Renal cortical epithelial cell (primary cell): ENCODE measurements around the gene SDK1. TPM values are rescaled to one million over a fixed set of nuclear protein-coding genes. Genes with fewer than 3 reads are reported as not detected.
"Not testable (repeated sequence)": the region's sequence is repeated elsewhere in the genome, so short reads cannot be mapped to it uniquely, and the experiment has no call there.

Experiments
- DNase-seq: peaks from one replicate; pipeline ENCODE4 v3.0.0-alpha.2; 2011; ENCODE audit warnings: low read depth
- total RNA-seq: library from RNA; depleted of rRNA; stranded (reverse); fragments of >200 nt; gene quantifications from 2 replicates; pipeline ENCODE4 v1.2.3, GENCODE V29; 2014

The SDK1 gene
- total RNA-seq, 1 donor from 2014 or later: 30.9 TPM

DNA sequence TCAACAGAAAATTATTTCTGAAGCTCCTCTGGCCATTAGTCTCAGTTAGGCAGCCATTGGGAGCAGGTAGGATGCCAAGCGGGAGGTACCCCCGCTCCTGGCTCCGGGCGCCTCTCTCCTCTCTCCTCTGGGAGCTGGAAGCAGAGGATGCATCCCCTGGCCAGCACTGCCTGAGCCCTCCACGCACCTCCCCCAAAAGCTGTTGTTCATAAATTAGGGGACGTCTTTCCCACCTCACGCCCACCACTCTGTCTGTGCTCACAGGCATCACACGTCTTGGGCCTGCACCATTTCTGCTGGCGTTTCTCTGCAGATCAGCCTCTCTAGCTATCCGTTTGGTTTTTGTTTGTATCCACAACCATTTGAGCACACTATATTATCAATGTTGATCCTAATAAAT lies 772.0 kb downstream of the SDK1 start:
- DNase-seq: no peak

DNA sequence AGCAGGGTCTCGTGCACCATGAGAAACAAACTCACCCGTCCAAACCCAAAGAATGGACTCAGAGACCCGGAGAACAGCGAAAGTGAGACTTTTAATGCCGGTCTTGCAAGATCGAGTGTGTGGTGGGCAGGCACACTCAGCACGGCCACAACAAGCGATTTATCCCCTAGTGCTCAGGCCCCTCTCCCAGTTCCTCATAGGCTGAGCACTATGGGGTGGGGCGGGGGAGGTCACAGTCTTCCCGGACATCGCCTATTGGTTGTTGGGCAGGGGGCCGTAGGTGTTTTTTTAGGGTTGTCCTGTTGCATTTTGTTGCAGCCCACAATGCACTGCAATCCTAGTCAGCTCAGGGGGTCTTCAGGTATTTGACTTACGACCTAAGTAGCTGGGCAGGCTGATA lies 772.7 kb downstream of the SDK1 start:
- DNase-seq: no peak

DNA sequence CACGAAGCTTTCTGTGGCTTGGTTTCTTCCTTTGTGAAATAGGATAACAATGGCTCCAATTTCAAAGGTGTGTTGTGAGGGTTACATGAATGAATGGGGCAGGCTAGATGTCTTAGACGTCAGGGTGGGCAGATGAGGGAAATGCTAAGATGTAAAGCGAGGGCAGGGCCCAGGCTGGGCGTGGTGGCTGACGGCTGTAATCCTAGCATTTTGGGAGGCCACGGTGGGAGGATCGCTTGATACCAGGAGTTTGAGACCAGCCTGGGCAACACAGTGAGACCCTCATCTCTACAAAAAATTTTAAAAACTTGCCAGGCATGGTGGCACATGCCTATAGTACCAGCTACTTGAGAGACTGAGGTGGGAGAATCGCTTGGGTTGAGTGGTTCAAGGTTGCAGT lies 773.4 kb downstream of the SDK1 start:
- DNase-seq: no peak

GRCh38 chr7:4074994-4075393 lies 773.9 kb downstream of the SDK1 start:
- no peak for DNase-seq

DNA sequence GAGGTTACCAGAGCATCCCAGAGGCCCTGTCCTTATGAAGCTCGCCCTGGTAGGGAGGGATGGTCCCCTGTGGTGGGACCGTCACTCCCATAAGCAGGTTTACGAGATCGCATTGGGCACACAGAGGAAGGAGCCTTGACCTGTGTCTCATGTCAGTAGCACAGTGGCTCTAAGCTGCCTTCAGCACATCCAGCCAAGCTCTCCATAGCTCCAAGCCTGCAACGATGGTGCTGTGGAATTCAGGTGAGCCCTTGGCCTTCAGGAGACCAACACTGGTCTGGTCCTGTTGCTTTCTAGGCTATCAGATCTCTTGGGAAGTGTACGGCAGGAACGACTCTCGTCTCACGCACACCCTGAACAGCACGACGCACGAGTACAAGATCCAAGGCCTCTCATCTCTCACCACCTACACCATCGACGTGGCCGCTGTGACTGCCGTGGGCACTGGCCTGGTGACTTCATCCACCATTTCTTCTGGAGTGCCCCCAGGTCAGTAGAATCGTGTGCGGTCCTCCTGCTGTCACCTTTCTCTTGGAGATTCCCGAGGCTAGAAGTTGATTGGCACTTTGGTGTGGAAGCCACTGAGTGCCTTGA lies 775.7 kb downstream of the SDK1 start:
- no peak for DNase-seq

DNA sequence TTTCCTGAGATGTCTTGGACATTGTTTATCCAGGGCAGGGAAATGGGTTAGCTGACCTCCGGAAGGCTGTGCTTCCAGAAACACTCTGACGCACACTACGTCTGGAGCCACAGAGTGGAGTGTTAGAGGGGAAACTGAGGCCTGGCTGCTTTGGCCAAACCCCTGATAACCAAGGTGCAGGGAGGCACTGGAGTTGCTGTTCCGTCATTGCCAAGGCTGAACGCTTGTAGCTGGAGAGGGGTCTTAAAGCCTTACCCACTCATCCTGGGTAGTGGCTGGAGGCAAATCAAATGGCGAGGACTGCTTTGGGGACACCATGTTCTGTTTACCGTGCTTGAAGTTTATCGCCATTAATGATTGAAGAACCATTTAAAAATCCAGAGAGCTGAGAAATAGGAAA lies 776.9 kb downstream of the SDK1 start:
- DNase-seq: no peak

- no peak for DNase-seq
Measured at GRCh38 chr7:4078580-4078979, 777.5 kb downstream of the SDK1 start.

- no peak for DNase-seq
Measured at GRCh38 chr7:4079366-4079765, 778.3 kb downstream of the SDK1 start.

DNA sequence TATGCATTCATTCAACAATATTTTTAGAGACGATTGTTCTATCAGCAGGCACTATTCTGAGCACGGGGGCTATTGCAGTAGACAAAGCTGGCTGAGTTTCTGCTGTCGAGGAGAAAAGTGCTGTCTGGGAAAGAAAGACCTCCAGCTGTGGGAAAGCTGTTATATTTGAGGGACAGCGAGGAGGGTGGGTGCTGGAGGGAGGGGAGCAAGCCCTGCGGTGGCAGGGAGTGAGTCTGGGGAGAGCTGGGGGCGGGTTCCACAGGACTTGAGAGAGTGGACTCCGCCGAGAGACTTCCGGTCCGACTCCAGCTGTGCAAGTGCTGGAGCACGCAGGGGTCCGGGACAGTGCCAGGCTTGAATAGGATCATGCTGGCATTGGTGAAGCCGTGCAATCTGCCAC lies 778.9 kb downstream of the SDK1 start:
- DNase-seq: no peak

- DNase-seq: no peak
Measured at GRCh38 chr7:4080954-4081353, 779.9 kb downstream of the SDK1 start.

- DNase-seq: no peak
Measured at GRCh38 chr7:4083513-4083912, 782.5 kb downstream of the SDK1 start.

- no peak for DNase-seq
Measured at GRCh38 chr7:4084271-4084670, 783.2 kb downstream of the SDK1 start.

DNA sequence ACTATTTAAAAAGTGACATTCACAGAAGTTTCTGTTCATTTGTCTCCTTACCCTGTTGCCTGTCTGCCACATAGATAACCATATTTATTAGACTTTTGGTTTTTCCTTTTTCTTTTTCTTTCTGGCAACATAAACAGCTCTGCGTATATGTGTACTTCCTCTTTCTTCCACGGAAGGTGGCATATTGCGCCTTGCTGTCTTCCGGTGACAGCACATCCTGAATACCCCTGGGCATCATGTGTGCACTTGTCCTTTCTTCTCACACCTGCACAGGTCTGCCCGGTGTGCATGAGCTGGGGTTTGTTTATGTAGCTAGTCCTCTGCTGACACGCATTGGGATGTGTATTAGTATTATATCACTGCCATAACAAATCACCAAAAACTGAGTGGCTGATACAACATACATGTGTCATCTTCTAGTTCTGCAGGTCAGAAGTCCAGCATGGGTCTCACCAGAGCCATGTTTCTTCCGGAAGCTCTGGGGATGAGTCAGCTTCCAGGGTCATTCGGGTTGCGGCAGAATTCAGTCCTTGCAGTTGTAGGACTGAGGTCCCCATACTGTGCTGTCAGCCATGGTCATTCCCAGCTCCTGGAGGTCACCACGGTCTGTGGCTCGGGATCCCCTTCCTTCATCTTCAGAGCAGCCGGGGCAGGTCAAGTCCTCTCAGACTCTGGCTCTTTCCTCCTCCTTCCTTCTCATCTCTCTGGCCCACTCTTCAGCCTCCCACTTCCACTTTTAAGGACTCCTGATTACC lies 785.1 kb downstream of the SDK1 start:
- DNase-seq: no peak

GRCh38 chr7:4086723-4087122 lies 785.7 kb downstream of the SDK1 start:
- no peak for DNase-seq

- no peak for DNase-seq
Measured at GRCh38 chr7:4091767-4092166, 790.7 kb downstream of the SDK1 start.

- peak; percentile 50 for DNase-seq
Measured at GRCh38 chr7:4093035-4093434, 792.0 kb downstream of the SDK1 start.

GRCh38 chr7:4093483-4093882 lies 792.4 kb downstream of the SDK1 start:
- no peak for DNase-seq

GRCh38 chr7:4094158-4094557 lies 793.1 kb downstream of the SDK1 start:
- DNase-seq: not testable (repeated sequence)

GRCh38 chr7:4097001-4097609 lies 796.1 kb downstream of the SDK1 start:
- DNase-seq: no peak

DNA sequence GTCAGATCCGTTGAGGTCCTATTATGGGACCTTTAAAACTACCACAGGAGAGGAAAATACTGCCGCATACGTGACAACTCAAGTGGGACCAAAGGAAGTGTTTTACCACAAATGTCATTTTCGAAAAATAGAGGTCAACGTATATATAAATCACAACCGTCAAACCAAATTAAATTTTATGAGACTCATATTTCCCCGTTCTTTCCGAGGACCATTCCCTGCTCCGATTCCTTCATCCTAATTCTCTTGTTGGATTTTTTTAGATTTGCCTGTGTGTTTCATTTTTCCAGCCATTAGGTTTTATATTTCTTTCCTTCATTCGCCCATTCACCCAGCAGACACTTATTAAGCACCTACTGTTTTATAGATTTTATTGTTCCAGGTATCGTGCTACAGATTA lies 797.1 kb downstream of the SDK1 start:
- no peak for DNase-seq

GRCh38 chr7:4099651-4100050 lies 798.6 kb downstream of the SDK1 start:
- no peak for DNase-seq

DNA sequence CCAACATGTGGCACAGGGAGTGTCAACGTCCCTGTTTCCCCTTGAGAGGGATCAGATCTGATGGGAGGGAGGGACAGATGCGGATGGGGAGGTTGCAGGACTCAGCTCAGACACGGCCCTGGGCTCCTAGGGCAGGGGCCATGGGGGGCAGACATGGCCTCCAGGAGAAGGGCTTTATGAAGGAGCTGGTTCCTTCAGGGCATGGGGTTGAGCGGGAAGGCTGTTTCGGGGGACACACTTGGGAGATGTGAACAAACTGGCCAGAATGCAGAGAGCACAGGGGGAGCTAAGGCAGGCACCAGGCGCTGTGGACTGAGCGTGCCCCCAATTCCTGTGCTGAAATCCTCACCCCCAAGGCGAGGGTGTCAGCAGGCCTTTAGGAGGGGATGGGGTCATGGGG lies 799.1 kb downstream of the SDK1 start:
- no peak for DNase-seq

DNA sequence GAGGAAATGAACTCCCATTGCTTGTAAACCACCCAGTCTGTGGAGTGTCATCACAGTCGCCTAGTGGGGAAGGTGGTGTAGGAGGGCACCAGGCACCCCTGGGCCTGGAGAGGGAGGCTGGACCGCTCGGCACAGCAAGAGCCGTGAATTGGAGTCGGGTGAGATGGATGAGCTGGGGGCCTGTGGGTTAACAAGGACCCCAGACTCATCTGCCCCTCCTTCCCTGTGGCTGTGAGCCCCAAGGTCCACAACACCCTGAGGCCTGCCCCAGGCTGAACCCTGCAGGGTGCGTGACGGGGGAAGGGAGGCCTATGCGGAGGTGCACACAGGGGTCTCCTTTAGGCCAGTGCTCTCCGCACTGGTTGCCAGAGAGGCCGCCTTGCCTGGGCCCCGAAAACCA lies 799.6 kb downstream of the SDK1 start:
- DNase-seq: no peak
